KBM-7 (cell line): ENCODE measurements around the gene CLCN3.
A peak's percentile ranks its signal among the peaks of the same experiment; 100 is the strongest.
"Not testable (repeated sequence)": the region's sequence is repeated elsewhere in the genome, so short reads cannot be mapped to it uniquely, and the experiment has no call there.

Experiments used
- DNase-seq: peaks from one replicate; pipeline ENCODE4 v3.0.0-alpha.2; 2015
- in situ Hi-C: fragments of 300-500 bp; cut with MboI; formaldehyde crosslinking; loops from 2 replicates; pipeline ENCODE4 v1.14.3; 2020; ENCODE audit warnings: low sequenced_read_pairs, low pct_unique_long_range_greater_than_20kb, mixed read lengths

The CLCN3 gene

GRCh38 chr4:169619958-169620879 is at the start of gene CLCN3:
CLCN3 (plus strand) TSS chr4:169620578; CDS start chr4:169635929, 15,351 bp downstream.
- in situ Hi-C loops: no loop called here
- peak; percentile 97 for DNase-seq

DNA sequence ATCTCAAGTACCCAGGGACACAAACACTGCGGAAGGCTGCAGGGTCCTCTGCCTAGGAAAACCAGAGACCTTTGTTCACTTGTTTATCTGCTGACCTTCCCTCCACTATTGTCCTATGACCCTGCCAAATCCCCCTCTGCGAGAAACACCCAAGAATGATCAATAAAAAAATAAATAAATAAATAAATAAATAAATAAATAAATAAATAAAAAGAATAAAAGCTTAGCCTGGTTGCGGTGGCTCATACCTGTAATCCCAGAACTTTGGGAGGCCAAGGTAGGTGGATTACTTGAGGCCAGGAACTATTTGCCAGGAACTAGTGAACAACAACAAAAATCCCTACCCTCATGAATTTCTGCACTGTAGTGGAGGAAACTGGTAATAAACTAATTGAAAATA is 49.4 kb upstream of the CLCN3 start:
- DNase-seq, in situ Hi-C loops: not testable (repeated sequence)

DNA sequence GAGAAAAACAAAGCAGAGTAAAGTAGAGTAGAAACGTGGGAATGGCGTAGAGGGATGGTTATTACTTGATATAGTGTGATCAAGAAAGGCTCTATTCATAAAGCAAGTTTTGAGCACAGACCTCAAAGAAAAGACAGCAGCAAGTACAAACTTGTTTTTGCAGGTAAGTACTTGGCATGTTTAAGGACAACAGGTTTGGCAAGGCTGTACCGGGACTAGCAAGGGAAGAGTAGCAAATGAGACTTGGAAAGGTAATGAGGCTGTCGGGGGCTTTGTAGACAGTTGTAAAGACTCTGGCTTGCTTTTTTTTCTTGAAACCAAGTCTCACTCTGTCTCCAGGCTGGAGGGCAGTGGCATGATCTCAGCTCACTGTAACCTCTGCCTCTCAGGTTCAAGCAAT is 48.9 kb upstream of the CLCN3 start:
- DNase-seq: no peak
- in situ Hi-C loops: no loop called here

DNA sequence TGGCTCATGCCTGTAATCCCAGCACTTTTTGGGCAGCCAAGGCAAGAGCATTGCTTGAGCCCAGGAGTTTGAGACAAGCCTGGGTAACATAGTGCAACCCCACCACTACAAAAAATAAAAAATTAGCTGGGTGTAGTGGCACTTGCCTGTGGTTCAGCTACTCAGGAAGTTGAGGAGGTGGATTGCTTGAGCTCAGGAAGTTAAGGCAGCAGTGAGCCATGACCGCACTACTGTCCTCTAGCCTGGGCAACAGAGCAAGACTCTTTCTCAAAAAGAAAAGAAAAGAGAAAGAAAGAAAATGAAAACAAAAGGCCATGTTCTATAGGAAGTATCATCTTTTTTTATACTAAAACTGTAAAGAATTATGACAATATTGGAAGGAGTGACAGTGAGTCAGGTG is 46.5 kb upstream of the CLCN3 start:
- DNase-seq: no peak
- in situ Hi-C loops: no loop called here

DNA sequence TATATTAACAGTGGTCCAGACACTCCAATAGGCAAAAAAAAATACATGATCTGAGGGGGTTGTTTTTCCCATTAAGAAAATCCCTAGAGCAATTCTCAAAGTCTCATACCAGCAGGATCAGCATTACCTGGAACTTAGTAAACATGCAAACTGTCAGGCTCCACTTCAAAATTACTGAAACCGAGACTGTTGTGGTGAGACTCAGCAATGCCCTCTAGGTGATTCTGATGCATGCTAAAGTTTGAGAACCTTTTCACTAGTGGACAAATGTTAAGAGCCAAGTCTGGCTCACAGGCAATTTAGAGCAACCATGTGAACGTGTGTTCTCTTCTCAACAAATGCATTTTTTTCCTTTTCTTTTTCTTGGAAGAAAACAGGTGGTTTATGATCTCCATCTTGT is 38.2 kb upstream of the CLCN3 start:
- no peak for DNase-seq
- in situ Hi-C loops: no loop called here

GRCh38 chr4:169582706-169583105 is 37.7 kb upstream of the CLCN3 start:
- no peak for DNase-seq
- in situ Hi-C loops: no loop called here

GRCh38 chr4:169583563-169583962 is 36.8 kb upstream of the CLCN3 start:
- in situ Hi-C loops: no loop called here

GRCh38 chr4:169593050-169593560 is 27.3 kb upstream of the CLCN3 start:
- no peak for DNase-seq

More at GRCh38 chr4:169583563-169583962, 36.8 kb upstream of the CLCN3 start:
- no peak for DNase-seq

DNA sequence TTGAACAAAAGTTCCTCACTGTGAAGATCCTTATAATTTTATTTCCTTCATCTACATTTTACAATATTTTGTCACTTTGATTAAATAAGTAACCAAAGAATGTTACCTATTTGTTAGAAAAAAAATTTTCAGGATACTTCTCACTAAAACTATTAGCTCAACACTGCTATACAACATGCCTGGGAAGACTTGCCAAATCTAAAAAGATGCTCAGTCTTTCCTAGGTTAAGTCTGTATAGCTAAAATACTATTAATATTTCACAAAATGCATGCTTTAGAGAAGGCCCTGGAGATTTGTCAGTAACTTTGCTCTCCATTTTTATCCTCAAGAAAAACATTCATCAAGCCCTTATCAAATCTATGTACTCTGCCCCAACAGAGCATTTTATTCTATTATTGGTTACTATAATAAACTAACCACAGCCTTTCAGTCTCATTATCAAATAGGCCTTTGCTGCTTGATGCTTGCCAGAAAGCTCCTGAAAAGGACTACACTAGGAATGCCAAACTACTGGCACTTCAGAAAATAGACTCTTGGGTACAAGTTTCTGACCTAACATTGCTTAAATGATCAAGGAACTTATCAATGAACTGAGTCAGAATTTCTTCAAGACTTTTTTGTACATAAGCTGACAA is 25.7 kb upstream of the CLCN3 start:
- in situ Hi-C loops: no loop called here
- no peak for DNase-seq

More at GRCh38 chr4:169593050-169593560, 27.3 kb upstream of the CLCN3 start:
- in situ Hi-C loops: no loop called here

DNA sequence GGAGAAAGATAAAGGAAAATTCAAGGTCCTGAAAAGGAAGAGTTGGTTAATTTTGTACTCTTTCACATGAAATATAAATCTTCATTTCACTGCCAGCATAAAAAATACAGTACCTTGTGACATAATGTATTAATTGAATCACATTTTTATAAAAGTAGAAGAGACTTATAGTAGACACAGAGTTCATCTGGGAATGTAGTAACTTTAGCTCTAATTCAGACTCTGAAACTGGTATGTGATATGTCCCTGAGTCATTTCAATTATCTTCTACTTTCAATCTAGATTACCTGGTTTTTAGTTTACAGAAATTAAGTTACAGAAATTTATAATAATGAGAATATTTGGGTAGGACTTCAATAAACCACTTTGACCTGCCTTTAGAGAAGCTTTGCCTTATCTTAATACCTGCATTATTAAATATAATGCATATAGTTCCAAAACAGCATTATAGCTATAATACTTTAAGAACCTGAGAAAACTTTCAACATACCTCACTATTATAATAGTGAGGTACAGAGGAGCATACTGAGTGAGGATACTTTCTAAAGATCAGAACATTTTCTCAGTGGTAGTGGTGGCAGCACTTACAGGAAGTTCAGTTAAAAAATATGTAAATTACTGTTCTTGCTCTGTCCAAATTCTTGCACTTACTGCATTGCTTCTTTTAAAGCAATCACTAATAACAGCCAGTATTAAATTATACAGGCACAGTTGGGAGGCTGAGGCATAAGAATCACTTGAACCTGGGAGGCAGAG is 19.2 kb upstream of the CLCN3 start:
- DNase-seq: no peak
- in situ Hi-C loops: no loop called here

DNA sequence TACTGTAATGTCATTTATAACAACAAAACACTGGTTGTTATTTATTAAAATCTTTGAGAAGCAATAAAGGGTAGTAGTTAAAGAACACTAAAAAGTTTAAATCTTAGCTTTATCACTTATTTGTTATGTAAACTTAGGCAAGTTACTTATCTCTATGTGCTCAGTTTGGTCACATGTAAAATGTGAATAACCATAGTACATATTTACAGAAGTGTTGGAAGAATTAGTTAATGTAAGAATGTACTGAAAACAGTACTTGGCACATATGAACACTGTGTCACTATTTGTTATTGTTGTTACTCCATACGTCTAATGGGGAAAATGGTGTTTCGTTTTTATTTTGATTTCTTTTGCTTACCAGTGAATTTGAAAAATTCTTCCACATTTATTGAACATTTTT is 17.1 kb upstream of the CLCN3 start:
- in situ Hi-C loops: no loop called here
- no peak for DNase-seq

- in situ Hi-C loops: no loop called here
- DNase-seq: peak; percentile 29
These were observed 16.1 kb upstream of the CLCN3 start for GRCh38 chr4:169604131-169604900.

DNA sequence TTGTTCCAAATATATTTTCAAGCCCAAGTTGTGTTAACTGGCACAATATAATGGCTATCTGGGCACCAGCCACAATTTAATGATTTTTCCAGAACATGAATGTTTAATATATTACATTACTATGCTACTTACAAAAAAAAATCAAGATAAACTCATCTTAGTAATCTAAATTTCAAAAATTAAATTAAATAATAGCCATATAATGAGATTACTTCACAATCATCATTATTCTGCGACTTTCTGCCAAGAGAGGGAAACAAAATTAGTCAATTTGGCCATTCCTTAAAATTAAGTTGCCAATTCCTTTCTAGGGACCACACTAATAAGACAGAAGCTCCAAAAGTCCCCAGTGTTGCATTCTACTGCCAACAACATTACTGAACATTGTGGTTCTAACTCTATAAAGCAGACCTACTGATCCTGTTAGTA is 15.5 kb upstream of the CLCN3 start:
- no peak for DNase-seq
- in situ Hi-C loops: no loop called here

GRCh38 chr4:169611157-169611556 is 9.2 kb upstream of the CLCN3 start:
- in situ Hi-C loops: no loop called here
- no peak for DNase-seq

- in situ Hi-C loops: no loop called here
- peak; percentile 88 for DNase-seq
These were observed 8.1 kb upstream of the CLCN3 start, which contains the start of gene NEK1 for GRCh38 chr4:169611991-169612870. NEK1 (minus strand) TSS chr4:169612583; CDS start chr4:169602630, 9,953 bp downstream.

- in situ Hi-C loops: no loop called here
- DNase-seq: peak; percentile 86
These were observed 7.2 kb upstream of the CLCN3 start for GRCh38 chr4:169612871-169613859.
